Measurements from ENCODE around the gene CD1E. TPM values are rescaled to one million over a fixed set of nuclear protein-coding genes. Genes with fewer than 3 reads are reported as not detected.
"Not testable (repeated sequence)": the region's sequence is repeated elsewhere in the genome, so short reads cannot be mapped to it uniquely, and the experiment has no call there.

The CD1E gene
- total RNA-seq, 2 donors from 2014 or later = 0.78 TPM; not detected in 1

- intact Hi-C loops (cut with DNase I) = no loop called here
- ATAC-seq = no peak
- WGBS, 2 donors = 38 to 67% methylated on average over 1 of the region's 1 CpG
These were observed 9.2 kb downstream of the CD1E start for GRCh38 chr1:158362941-158363340.

GRCh38 chr1:158366783-158367182, 13.1 kb downstream of the CD1E start:
- H3K4me1 ChIP-seq = no peaks in the 10 kb centered on the region
- H3K9me3 ChIP-seq = peaks cover 0 to 9% (median 0%) of the 10 kb centered on the region in 3 donors
- H3K27me3 ChIP-seq = no peaks in the 10 kb centered on the region
- H3K27ac ChIP-seq = no peak overlapping the region
- ATAC-seq (no peak), DNase-seq (no peak)
- no peaks in the 10 kb centered on the region for H3K36me3 ChIP-seq (replicated peaks in 1 of 2; ENCODE audit: insufficient read depth in 1 of 2, low read depth in 2 of 2)
- intact Hi-C loops (cut with DNase I) = no loop called here
- no peak overlapping the region for H3K4me3 ChIP-seq
- TF ChIP-seq POLR2A (IDR thresholded peaks at IDR 0.05) (no peak), CTCF (IDR thresholded peaks at IDR 0.05) (no peak)

More at GRCh38 chr1:158362941-158363340, 9.2 kb downstream of the CD1E start:
- Histone ChIP-seq H3K27ac (no peak overlapping the region), H3K36me3 (replicated peaks in 1 of 2; ENCODE audit: insufficient read depth in 1 of 2, low read depth in 2 of 2) (no peaks in the 10 kb centered on the region), H3K4me3 (no peak overlapping the region), H3K27me3 (no peaks in the 10 kb centered on the region), H3K9me3 (no peaks in the 10 kb centered on the region), H3K4me1 (no peaks in the 10 kb centered on the region)
- no peak for DNase-seq
- TF ChIP-seq POLR2A (IDR thresholded peaks at IDR 0.05) (no peak), CTCF (IDR thresholded peaks at IDR 0.05) (no peak)

- WGBS, 2 donors = 41 to 43% methylated on average over 5 to 6 of the region's 6 CpGs
- intact Hi-C loops (cut with DNase I) = no loop called here
These were observed 17.7 kb downstream of the CD1E start for GRCh38 chr1:158371188-158371953.

GRCh38 chr1:158374101-158374500, 20.4 kb downstream of the CD1E start:
- H3K36me3 ChIP-seq (replicated peaks in 1 of 2; ENCODE audit: insufficient read depth in 1 of 2, low read depth in 2 of 2); ATAC-seq; intact Hi-C loops (cut with DNase I); DNase-seq; H3K27me3 ChIP-seq; H3K27ac ChIP-seq; H3K4me3 ChIP-seq; H3K9me3 ChIP-seq; H3K4me1 ChIP-seq: not testable (repeated sequence)
- 86 to 87% methylated on average over 3 to 19 of the region's 25 CpGs for WGBS, 2 donors

More at GRCh38 chr1:158371188-158371953, 17.7 kb downstream of the CD1E start:
- Histone ChIP-seq H3K4me3 (no peak overlapping the region), H3K4me1 (no peaks in the 10 kb centered on the region), H3K27me3 (no peaks in the 10 kb centered on the region), H3K36me3 (replicated peaks in 1 of 2; ENCODE audit: insufficient read depth in 1 of 2, low read depth in 2 of 2) (no peaks in the 10 kb centered on the region), H3K27ac (no peak overlapping the region), H3K9me3 (peaks cover 0 to 9% (median 0%) of the 10 kb centered on the region in 3 donors)
- no peak for DNase-seq
- TF ChIP-seq POLR2A (IDR thresholded peaks at IDR 0.05) (no peak), CTCF (IDR thresholded peaks at IDR 0.05) (no peak)
- no peak for ATAC-seq

- ATAC-seq (no peak), DNase-seq (no peak)
- Histone ChIP-seq H3K27ac (no peak overlapping the region), H3K36me3 (replicated peaks in 1 of 2; ENCODE audit: insufficient read depth in 1 of 2, low read depth in 2 of 2) (no peaks in the 10 kb centered on the region), H3K27me3 (no peaks in the 10 kb centered on the region), H3K4me3 (no peak overlapping the region), H3K9me3 (peaks cover 0 to 9% (median 0%) of the 10 kb centered on the region in 3 donors), H3K4me1 (no peaks in the 10 kb centered on the region)
- TF ChIP-seq CTCF (IDR thresholded peaks at IDR 0.05) (no peak), POLR2A (IDR thresholded peaks at IDR 0.05) (no peak)
- intact Hi-C loops (cut with DNase I) = no loop called here
- WGBS, 2 donors = 66 to 72% methylated on average over 1 of the region's 1 CpG
These were observed 21.2 kb downstream of the CD1E start for GRCh38 chr1:158374860-158375259.

Data from body of pancreas (tissue), 4 donors.